GM12878 (cell line): ENCODE results near the gene TESK2.

Experiments
- EZH2 ChIP-seq: IDR thresholded peaks from 2 replicates; pipeline ENCODE4 v1.6.1; 2012; ENCODE audit warnings: low read depth, mild to moderate bottlenecking, control low read depth, inconsistent platforms, low read length, borderline replicate concordance; ENCODE audit not compliant: control insufficient read depth
- JUND ChIP-seq: IDR thresholded peaks from 2 replicates; pipeline ENCODE4 v1.6.1; 2012; ENCODE audit warnings: low read depth, mild to moderate bottlenecking, low read length, improper control_type of control experiment, moderate library complexity
- TCF12 ChIP-seq: IDR thresholded peaks from 2 replicates; pipeline ENCODE4 v1.6.1; 2011; ENCODE audit warnings: low read depth, mild to moderate bottlenecking, low read length
- TF ChIP-seq, protein P1 (sequence below), 3 experiments: IDR thresholded peaks in 2 of 3; conservative IDR thresholded peaks in 1 of 3; 2 replicates each; pipeline ENCODE4 v1.5.1; 2011; ENCODE audit warnings: low read depth in 3 of 3, low read length in 3 of 3, mild to moderate bottlenecking in 3 of 3, control low read depth in 2 of 3, moderate library complexity in 2 of 3, inconsistent platforms in 1 of 3, mixed read lengths in 1 of 3; ENCODE audit not compliant: control insufficient read depth in 2 of 3, insufficient read depth in 1 of 3; ENCODE audit errors: extremely low read depth in 1 of 3
- TF ChIP-seq, protein P2 (sequence below): IDR thresholded peaks from 2 replicates; pipeline ENCODE4 v1.6.1; 2011; ENCODE audit warnings: low read depth, mild to moderate bottlenecking, low read length, moderate library complexity, borderline replicate concordance; ENCODE audit errors: extremely low read depth

DNA sequence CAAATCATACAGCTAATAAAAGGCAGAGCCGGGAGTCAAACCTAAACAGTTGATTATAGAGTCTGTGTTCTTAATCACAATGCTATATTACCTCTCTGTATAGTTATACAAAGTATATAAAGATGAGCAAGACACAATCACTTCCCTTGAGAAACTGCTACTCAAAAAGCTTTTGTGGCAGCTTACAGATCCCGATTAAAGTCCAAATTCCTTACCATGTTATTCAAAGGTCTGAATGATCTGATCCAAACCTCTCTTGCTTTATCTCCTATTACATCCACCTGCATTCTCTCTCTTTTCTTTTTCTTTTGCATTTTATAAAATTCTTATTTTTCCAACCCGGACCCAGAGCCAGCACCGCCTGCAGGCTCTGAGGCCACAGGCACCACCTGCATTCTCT lies 93.7 kb downstream of the TESK2 start:
- TF ChIP-seq, protein P1, sequence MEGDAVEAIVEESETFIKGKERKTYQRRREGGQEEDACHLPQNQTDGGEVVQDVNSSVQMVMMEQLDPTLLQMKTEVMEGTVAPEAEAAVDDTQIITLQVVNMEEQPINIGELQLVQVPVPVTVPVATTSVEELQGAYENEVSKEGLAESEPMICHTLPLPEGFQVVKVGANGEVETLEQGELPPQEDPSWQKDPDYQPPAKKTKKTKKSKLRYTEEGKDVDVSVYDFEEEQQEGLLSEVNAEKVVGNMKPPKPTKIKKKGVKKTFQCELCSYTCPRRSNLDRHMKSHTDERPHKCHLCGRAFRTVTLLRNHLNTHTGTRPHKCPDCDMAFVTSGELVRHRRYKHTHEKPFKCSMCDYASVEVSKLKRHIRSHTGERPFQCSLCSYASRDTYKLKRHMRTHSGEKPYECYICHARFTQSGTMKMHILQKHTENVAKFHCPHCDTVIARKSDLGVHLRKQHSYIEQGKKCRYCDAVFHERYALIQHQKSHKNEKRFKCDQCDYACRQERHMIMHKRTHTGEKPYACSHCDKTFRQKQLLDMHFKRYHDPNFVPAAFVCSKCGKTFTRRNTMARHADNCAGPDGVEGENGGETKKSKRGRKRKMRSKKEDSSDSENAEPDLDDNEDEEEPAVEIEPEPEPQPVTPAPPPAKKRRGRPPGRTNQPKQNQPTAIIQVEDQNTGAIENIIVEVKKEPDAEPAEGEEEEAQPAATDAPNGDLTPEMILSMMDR (IDR thresholded peaks at IDR 0.05 in 2 of 3, conservative IDR thresholded peaks at IDR 0.05 in 1 of 3; ENCODE audit: control insufficient read depth in 2 of 3, extremely low read depth in 1 of 3, insufficient read depth in 1 of 3, low read depth in 3 of 3, low read length in 3 of 3) = no peak
- TF ChIP-seq, protein P2, sequence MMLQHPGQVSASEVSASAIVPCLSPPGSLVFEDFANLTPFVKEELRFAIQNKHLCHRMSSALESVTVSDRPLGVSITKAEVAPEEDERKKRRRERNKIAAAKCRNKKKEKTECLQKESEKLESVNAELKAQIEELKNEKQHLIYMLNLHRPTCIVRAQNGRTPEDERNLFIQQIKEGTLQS = no peak
- TF ChIP-seq TCF12 (no peak), JUND (no peak), EZH2 (no peak)
